Measurements from ENCODE around the gene MAP3K2.

The MAP3K2 gene

DNA sequence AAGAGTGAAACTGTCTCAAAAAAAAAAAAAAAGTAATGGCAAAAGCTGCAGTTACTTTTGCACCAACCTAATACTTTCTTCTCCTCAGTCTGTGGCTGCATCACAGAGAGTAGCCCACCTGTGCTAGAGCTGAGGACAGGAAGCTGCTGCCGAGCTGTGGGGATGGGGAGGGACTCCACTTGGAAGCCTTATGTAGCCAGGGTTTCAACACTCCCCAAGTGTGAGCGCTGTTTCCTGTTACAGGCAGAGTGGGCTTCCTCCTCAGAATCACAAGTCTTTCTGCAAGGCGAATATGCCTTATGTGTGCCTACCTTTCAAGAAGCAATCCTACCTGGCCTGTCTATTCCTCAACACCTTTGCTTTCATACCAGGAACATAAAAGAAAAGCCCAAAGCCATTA is 131.4 kb downstream of the MAP3K2 start:
- H3K4me3 ChIP-seq (ENCODE audit: low read depth, low read length): no peak overlapping the region
- TF ChIP-seq CTCF (IDR thresholded peaks at IDR 0.05; ENCODE audit: low read depth, low read length): no peak

DNA sequence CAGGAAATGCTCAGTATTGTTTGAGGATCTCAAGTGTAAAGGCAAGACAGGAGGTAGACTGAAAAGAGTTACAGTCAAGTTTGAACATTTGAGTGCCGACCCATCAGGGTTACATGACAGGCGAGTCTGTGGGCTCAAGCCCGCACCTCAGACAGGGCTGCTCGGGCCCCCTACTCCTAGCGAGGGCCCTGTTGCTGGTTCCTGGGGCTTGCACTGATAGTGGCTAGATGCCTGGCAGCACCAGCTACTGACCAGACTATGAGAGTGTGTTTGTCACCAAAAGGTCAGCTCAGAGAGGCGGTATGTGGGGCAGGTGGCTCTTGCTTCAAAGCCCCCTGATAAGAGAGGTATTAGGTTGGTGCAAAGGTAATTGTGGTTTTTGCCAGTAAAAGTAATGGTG is 132.1 kb downstream of the MAP3K2 start:
- H3K4me3 ChIP-seq (ENCODE audit: low read depth, low read length): no peak overlapping the region
- no peak for TF ChIP-seq CTCF (IDR thresholded peaks at IDR 0.05; ENCODE audit: low read depth, low read length)

- no peak for TF ChIP-seq CTCF (IDR thresholded peaks at IDR 0.05; ENCODE audit: low read depth, low read length)
- H3K4me3 ChIP-seq (ENCODE audit: low read depth, low read length): no peak overlapping the region
These were observed 132.6 kb downstream of the MAP3K2 start for GRCh38 chr2:127255146-127255545.

GRCh38 chr2:127254386-127254981 is 133.3 kb downstream of the MAP3K2 start:
- TF ChIP-seq CTCF (IDR thresholded peaks at IDR 0.05; ENCODE audit: low read depth, low read length): no peak
- H3K4me3 ChIP-seq (ENCODE audit: low read depth, low read length): no peak overlapping the region

Measured in WI38 (cell line).